K562 (cell line): ENCODE measurements around the gene SESN2. TPM values are rescaled to one million over a fixed set of nuclear protein-coding genes. Genes with fewer than 3 reads are reported as not detected.

ENCODE experiments used
- ASH1L ChIP-seq: fragments of 450-650 bp; IDR thresholded peaks from 2 replicates; pipeline ENCODE4 v1.6.1; 2018; ENCODE audit warnings: borderline replicate concordance, mild to moderate bottlenecking, low read depth; ENCODE audit not compliant: partially characterized antibody
- COPS2 ChIP-seq: fragments of 450-650 bp; conservative IDR thresholded peaks from 2 replicates; pipeline ENCODE4 v1.6.1; 2016; ENCODE audit warnings: mild to moderate bottlenecking, moderate library complexity
- HMG20B ChIP-seq: fragments of 250-450 bp; sonication (Bioruptor Pico); IDR thresholded peaks from 2 replicates; pipeline ENCODE4 v1.5.0; 2021; ENCODE audit warnings: mild to moderate bottlenecking
- HNRNPLL ChIP-seq: fragments of 200-400 bp; formaldehyde crosslinking; IDR thresholded peaks from 2 replicates; pipeline ENCODE4 v1.6.1; 2017; ENCODE audit warnings: low read length, low read depth, mild to moderate bottlenecking; ENCODE audit not compliant: poor library complexity, severe bottlenecking
- MCM2 ChIP-seq: fragments of 450-650 bp; IDR thresholded peaks from 2 replicates; pipeline ENCODE4 v1.6.1; 2017; ENCODE audit warnings: low read depth, mild to moderate bottlenecking
- ZFX ChIP-seq: sonication (generic); formaldehyde crosslinking; IDR thresholded peaks from 2 replicates; pipeline ENCODE4 v1.8.0; 2022; ENCODE audit warnings: mild to moderate bottlenecking, missing genetic modification reagents, moderate library complexity
- ZNF175 ChIP-seq: fragments of 200-800 bp; sonication (Bioruptor generic); IDR thresholded peaks from 2 replicates; pipeline ENCODE4 v1.6.1; 2016; ENCODE audit warnings: low read depth, mild to moderate bottlenecking, missing genetic modification characterization, missing compliant biosample characterization
- ZNF561 ChIP-seq: fragments of 450-650 bp; formaldehyde crosslinking; conservative IDR thresholded peaks from 2 replicates; pipeline ENCODE4 v1.4.0; 2020; ENCODE audit warnings: mild to moderate bottlenecking, moderate library complexity
- ZNF717 ChIP-seq: fragments of 250-450 bp; sonication (Bioruptor Pico); IDR thresholded peaks from 2 replicates; pipeline ENCODE4 v1.5.0; 2021
- polyA plus RNA-seq, 8 experiments: library from polyadenylated mRNA; depleted of rRNA in 4 of 8; stranded (reverse) in 5 of 8; unstranded in 3 of 8; fragments of >200 nt; fragmentation: Nextera tagmentation in 2 of 8; fragmentation: Illumina TruSeq in 1 of 8; extraction: Ambion mirVana in 2 of 8; extraction: Trizol in 1 of 8; gene quantifications; 2 replicates each; pipeline versions ENCODE4 v1.2.1 to v1.2.3, GENCODE V29; 2011 to 2014; ENCODE audit warnings: inconsistent platforms in 1 of 8, missing spikeins in 1 of 8
- total RNA-seq, 7 experiments: library from RNA; depleted of rRNA in 6 of 7; stranded (reverse); fragments of >200 nt in 6 of 7; fragmentation: Illumina TruSeq in 2 of 7; extraction: Trizol in 2 of 7; gene quantifications; 2 replicates each; pipeline versions ENCODE4 v1.2.1 to v1.2.3, GENCODE V29; 2011 to 2021; ENCODE audit warnings: low replicate concordance in 1 of 7
- TF ChIP-seq, protein P1 (sequence below): fragments of 250-450 bp; sonication (Bioruptor Pico); IDR thresholded peaks from 2 replicates; pipeline ENCODE4 v1.8.0; 2021; ENCODE audit warnings: borderline replicate concordance, mild to moderate bottlenecking, moderate library complexity; ENCODE audit not compliant: poor library complexity, severe bottlenecking
- TF ChIP-seq, protein P2 (sequence below): fragments of 450-650 bp; conservative IDR thresholded peaks from 2 replicates; pipeline ENCODE4 v1.6.1; 2016; ENCODE audit warnings: missing genetic modification characterization, low read depth, mild to moderate bottlenecking, missing compliant biosample characterization, moderate library complexity
- TF ChIP-seq, protein P3 (sequence below), 2 experiments: IDR thresholded peaks; 2 replicates each; pipeline ENCODE4 v1.6.1; 2011; ENCODE audit warnings: borderline replicate concordance in 1 of 2, control low read depth in 1 of 2, low read depth in 1 of 2, low read length in 1 of 2, mild to moderate bottlenecking in 1 of 2, mixed read lengths in 1 of 2, moderate library complexity in 1 of 2; ENCODE audit not compliant: insufficient read depth in 1 of 2, insufficient read length in 1 of 2, poor library complexity in 1 of 2, severe bottlenecking in 1 of 2; ENCODE audit errors: extremely low read depth in 1 of 2
- TF ChIP-seq, protein P4 (sequence below), 2 experiments: IDR thresholded peaks; 2 replicates each; pipeline ENCODE4 v1.6.1; 2012; ENCODE audit warnings: improper control_type of control experiment in 2 of 2, low read depth in 2 of 2, low read length in 2 of 2, borderline replicate concordance in 1 of 2
- TF ChIP-seq, protein P5 (sequence below): sonication (generic); formaldehyde crosslinking; IDR thresholded peaks from 2 replicates; pipeline ENCODE4 v1.8.0; 2023; ENCODE audit warnings: mild to moderate bottlenecking, missing genetic modification reagents
- TF ChIP-seq, protein P6 (sequence below): IDR thresholded peaks from 3 replicates; pipeline ENCODE4 v1.6.1; 2011; ENCODE audit warnings: borderline replicate concordance, mild to moderate bottlenecking; ENCODE audit not compliant: insufficient read length, insufficient read depth

Gene SESN2
- total and polyA plus RNA-seq, 9 of the 15 experiments (the other 6 are each of a cell fraction or from before 2014, with no cell fraction given), result 3.7 to 71.3 (median 16.8) TPM

DNA sequence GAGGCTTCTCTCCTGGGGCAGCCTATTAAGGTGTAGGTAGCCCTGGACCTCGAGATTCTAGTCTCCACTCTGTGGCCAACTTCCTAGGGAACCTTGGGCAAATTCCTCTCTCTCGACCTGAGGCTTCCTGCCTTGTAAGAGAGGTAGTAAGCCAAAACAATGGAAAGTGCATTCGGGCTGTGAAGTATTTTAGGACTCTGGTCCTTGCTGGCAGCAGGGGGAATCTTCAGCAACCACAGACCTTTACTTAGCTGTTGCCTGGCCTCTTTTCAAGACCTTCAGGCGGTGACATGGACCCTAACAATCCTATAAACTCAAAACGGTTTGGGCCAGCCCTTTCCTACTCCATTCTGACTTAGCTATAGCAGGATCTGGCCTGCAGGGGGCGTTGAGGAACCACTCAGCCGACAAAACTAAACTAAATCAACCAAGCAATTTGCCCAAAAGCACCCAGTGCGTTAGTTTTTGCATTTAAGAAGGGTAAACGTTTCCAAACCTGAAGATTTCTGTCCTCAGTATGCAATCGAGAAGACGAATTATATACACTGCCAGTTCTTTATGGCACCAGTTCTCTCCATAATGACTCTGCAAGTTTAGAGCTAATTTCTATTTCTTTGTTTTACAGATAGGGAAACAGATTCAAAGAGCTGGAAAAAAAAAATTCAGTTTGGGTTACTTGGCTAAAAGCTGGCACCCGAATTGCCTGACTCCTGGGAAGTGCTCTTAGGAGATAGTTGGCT lies 10.9 kb upstream of the SESN2 start (continued):
- TF ChIP-seq, protein P1, sequence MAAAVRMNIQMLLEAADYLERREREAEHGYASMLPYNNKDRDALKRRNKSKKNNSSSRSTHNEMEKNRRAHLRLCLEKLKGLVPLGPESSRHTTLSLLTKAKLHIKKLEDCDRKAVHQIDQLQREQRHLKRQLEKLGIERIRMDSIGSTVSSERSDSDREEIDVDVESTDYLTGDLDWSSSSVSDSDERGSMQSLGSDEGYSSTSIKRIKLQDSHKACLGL (CRISPR knock-in tag), result no peak
- no peak; the same call in 1 of the 2 replicates for TF ChIP-seq ZNF175 (CRISPR knock-in tag)
- no peak for TF ChIP-seq ZFX (CRISPR knock-in tag)
- peak; percentile 70 for TF ChIP-seq HNRNPLL
- no peak for TF ChIP-seq COPS2
- no peak for TF ChIP-seq HMG20B (CRISPR knock-in tag)
- no peak for TF ChIP-seq MCM2
- TF ChIP-seq, protein P2, sequence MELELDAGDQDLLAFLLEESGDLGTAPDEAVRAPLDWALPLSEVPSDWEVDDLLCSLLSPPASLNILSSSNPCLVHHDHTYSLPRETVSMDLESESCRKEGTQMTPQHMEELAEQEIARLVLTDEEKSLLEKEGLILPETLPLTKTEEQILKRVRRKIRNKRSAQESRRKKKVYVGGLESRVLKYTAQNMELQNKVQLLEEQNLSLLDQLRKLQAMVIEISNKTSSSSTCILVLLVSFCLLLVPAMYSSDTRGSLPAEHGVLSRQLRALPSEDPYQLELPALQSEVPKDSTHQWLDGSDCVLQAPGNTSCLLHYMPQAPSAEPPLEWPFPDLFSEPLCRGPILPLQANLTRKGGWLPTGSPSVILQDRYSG (tag), result no peak
- TF ChIP-seq ZNF717, result no peak
- TF ChIP-seq, protein P3, sequence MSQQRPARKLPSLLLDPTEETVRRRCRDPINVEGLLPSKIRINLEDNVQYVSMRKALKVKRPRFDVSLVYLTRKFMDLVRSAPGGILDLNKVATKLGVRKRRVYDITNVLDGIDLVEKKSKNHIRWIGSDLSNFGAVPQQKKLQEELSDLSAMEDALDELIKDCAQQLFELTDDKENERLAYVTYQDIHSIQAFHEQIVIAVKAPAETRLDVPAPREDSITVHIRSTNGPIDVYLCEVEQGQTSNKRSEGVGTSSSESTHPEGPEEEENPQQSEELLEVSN (IDR thresholded peaks at IDR 0.05; ENCODE audit: borderline replicate concordance in 1 of 2, extremely low read depth in 1 of 2, insufficient read depth in 1 of 2, insufficient read length in 1 of 2, low read depth in 1 of 2, low read length in 1 of 2, poor library complexity in 1 of 2, severe bottlenecking in 1 of 2), result no peak
- no peak for TF ChIP-seq ZNF561 (CRISPR knock-in tag)
- TF ChIP-seq, protein P4, sequence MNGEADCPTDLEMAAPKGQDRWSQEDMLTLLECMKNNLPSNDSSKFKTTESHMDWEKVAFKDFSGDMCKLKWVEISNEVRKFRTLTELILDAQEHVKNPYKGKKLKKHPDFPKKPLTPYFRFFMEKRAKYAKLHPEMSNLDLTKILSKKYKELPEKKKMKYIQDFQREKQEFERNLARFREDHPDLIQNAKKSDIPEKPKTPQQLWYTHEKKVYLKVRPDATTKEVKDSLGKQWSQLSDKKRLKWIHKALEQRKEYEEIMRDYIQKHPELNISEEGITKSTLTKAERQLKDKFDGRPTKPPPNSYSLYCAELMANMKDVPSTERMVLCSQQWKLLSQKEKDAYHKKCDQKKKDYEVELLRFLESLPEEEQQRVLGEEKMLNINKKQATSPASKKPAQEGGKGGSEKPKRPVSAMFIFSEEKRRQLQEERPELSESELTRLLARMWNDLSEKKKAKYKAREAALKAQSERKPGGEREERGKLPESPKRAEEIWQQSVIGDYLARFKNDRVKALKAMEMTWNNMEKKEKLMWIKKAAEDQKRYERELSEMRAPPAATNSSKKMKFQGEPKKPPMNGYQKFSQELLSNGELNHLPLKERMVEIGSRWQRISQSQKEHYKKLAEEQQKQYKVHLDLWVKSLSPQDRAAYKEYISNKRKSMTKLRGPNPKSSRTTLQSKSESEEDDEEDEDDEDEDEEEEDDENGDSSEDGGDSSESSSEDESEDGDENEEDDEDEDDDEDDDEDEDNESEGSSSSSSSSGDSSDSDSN (IDR thresholded peaks at IDR 0.05; ENCODE audit: borderline replicate concordance in 1 of 2, low read depth in 2 of 2, low read length in 2 of 2), result 0 out of 4 replicates have a peak, but pooled peaks of 1 of the 2 experiments have one; percentile 36
- TF ChIP-seq, protein P5, sequence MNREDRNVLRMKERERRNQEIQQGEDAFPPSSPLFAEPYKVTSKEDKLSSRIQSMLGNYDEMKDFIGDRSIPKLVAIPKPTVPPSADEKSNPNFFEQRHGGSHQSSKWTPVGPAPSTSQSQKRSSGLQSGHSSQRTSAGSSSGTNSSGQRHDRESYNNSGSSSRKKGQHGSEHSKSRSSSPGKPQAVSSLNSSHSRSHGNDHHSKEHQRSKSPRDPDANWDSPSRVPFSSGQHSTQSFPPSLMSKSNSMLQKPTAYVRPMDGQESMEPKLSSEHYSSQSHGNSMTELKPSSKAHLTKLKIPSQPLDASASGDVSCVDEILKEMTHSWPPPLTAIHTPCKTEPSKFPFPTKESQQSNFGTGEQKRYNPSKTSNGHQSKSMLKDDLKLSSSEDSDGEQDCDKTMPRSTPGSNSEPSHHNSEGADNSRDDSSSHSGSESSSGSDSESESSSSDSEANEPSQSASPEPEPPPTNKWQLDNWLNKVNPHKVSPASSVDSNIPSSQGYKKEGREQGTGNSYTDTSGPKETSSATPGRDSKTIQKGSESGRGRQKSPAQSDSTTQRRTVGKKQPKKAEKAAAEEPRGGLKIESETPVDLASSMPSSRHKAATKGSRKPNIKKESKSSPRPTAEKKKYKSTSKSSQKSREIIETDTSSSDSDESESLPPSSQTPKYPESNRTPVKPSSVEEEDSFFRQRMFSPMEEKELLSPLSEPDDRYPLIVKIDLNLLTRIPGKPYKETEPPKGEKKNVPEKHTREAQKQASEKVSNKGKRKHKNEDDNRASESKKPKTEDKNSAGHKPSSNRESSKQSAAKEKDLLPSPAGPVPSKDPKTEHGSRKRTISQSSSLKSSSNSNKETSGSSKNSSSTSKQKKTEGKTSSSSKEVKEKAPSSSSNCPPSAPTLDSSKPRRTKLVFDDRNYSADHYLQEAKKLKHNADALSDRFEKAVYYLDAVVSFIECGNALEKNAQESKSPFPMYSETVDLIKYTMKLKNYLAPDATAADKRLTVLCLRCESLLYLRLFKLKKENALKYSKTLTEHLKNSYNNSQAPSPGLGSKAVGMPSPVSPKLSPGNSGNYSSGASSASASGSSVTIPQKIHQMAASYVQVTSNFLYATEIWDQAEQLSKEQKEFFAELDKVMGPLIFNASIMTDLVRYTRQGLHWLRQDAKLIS, result no peak
- TF ChIP-seq ASH1L, result no peak
- TF ChIP-seq, protein P6, sequence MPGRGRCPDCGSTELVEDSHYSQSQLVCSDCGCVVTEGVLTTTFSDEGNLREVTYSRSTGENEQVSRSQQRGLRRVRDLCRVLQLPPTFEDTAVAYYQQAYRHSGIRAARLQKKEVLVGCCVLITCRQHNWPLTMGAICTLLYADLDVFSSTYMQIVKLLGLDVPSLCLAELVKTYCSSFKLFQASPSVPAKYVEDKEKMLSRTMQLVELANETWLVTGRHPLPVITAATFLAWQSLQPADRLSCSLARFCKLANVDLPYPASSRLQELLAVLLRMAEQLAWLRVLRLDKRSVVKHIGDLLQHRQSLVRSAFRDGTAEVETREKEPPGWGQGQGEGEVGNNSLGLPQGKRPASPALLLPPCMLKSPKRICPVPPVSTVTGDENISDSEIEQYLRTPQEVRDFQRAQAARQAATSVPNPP, result no peak
